Stimulated activated CD8-positive, alpha-beta memory T cell treated with anti-CD3 and anti-CD28 coated beads, Interleukin-7, amount 100 ng/mL, for 48 hours (primary cell): Measurements from ENCODE around the gene SDK1.

Experiments
- DNase-seq, 2 donors: peaks; one replicate each; pipeline ENCODE4 v3.0.0-alpha.2; 2020; ENCODE audit warnings: low read depth in 1 of 2; ENCODE audit errors: extremely low read depth in 1 of 2

SDK1 gene

GRCh38 chr7:4057289-4057616 is 756.2 kb downstream of the SDK1 start:
- no peak for DNase-seq

GRCh38 chr7:4058158-4058557 is 757.1 kb downstream of the SDK1 start:
- DNase-seq, result no peak

GRCh38 chr7:4065190-4065589 is 764.1 kb downstream of the SDK1 start:
- DNase-seq, result no peak

- no peak for DNase-seq
Measured at GRCh38 chr7:4066206-4066605, 765.2 kb downstream of the SDK1 start.

GRCh38 chr7:4066626-4067475 is 765.8 kb downstream of the SDK1 start:
- no peak for DNase-seq

- DNase-seq, result no peak
Measured at GRCh38 chr7:4067476-4067760, 766.4 kb downstream of the SDK1 start.

GRCh38 chr7:4067874-4068273 is 766.8 kb downstream of the SDK1 start:
- DNase-seq, result no peak

GRCh38 chr7:4068286-4068685 is 767.2 kb downstream of the SDK1 start:
- DNase-seq, result no peak

- no peak for DNase-seq
Measured at GRCh38 chr7:4069268-4070095, 768.4 kb downstream of the SDK1 start.

- no peak for DNase-seq
Measured at GRCh38 chr7:4070214-4070613, 769.2 kb downstream of the SDK1 start.

- no peak for DNase-seq
Measured at GRCh38 chr7:4071370-4072058, 770.5 kb downstream of the SDK1 start.

- DNase-seq, result no peak
Measured at GRCh38 chr7:4072161-4072925, 771.3 kb downstream of the SDK1 start.

- DNase-seq, result no peak
Measured at GRCh38 chr7:4073052-4073451, 772.0 kb downstream of the SDK1 start.

GRCh38 chr7:4073750-4074149 is 772.7 kb downstream of the SDK1 start:
- no peak for DNase-seq

- DNase-seq, result no peak
Measured at GRCh38 chr7:4074407-4074806, 773.4 kb downstream of the SDK1 start.

- DNase-seq, result no peak
Measured at GRCh38 chr7:4074994-4075393, 773.9 kb downstream of the SDK1 start.

- DNase-seq, result no peak
Measured at GRCh38 chr7:4076701-4077294, 775.7 kb downstream of the SDK1 start.

GRCh38 chr7:4077980-4078379 is 776.9 kb downstream of the SDK1 start:
- DNase-seq, result no peak

GRCh38 chr7:4078580-4078979 is 777.5 kb downstream of the SDK1 start:
- no peak for DNase-seq

- DNase-seq, result no peak
Measured at GRCh38 chr7:4079366-4079765, 778.3 kb downstream of the SDK1 start.

GRCh38 chr7:4079956-4080355 is 778.9 kb downstream of the SDK1 start:
- DNase-seq, result no peak
